GM10266 (cell line): ENCODE results near the gene CHMP1A.
"Not testable (repeated sequence)": the region's sequence is repeated elsewhere in the genome, so short reads cannot be mapped to it uniquely, and the experiment has no call there.

ENCODE experiments used
- DNase-seq: peaks from one replicate; pipeline ENCODE4 v3.0.0; 2012; ENCODE audit errors: extremely low spot score
- CTCF ChIP-seq: IDR thresholded peaks from 2 replicates; pipeline ENCODE4 v1.5.1; 2012; ENCODE audit warnings: mild to moderate bottlenecking, low read depth; ENCODE audit not compliant: control insufficient read depth, insufficient read depth; ENCODE audit errors: missing control alignments

Gene CHMP1A

GRCh38 chr16:89636663-89637062 lies 20.8 kb downstream of the CHMP1A start:
- DNase-seq = no peak
- TF ChIP-seq CTCF = no peak

GRCh38 chr16:89634463-89635385 lies 22.8 kb downstream of the CHMP1A start:
- not testable (repeated sequence) for DNase-seq

- no peak for DNase-seq
- TF ChIP-seq CTCF = no peak
Observed at GRCh38 chr16:89633064-89633631, 24.4 kb downstream of the CHMP1A start.

GRCh38 chr16:89629827-89630610 lies 27.5 kb downstream of the CHMP1A start:
- no peak for DNase-seq
- TF ChIP-seq CTCF = no peak

- no peak for TF ChIP-seq CTCF
Observed at GRCh38 chr16:89624777-89625761, 32.4 kb downstream of the CHMP1A start.

GRCh38 chr16:89623511-89624261 lies 33.8 kb downstream of the CHMP1A start:
- no peak for TF ChIP-seq CTCF
- no peak for DNase-seq

More at GRCh38 chr16:89624777-89625761, 32.4 kb downstream of the CHMP1A start:
- DNase-seq = no peak
